C4-2B (cell line): ENCODE results near the gene SLC47A1.

Source experiments
- H3K27ac ChIP-seq: fragments of 450-650 bp; 2 replicates; pipeline ENCODE4 v1.5.1; 2017
- ZFX ChIP-seq: fragments of 450-650 bp; IDR thresholded peaks from 2 replicates; pipeline ENCODE4 v1.6.1; 2017
- TF ChIP-seq, protein P1 (sequence below): fragments of 450-650 bp; conservative IDR thresholded peaks from 2 replicates; pipeline ENCODE4 v1.5.1; 2017; ENCODE audit warnings: mild to moderate bottlenecking

The SLC47A1 gene

DNA sequence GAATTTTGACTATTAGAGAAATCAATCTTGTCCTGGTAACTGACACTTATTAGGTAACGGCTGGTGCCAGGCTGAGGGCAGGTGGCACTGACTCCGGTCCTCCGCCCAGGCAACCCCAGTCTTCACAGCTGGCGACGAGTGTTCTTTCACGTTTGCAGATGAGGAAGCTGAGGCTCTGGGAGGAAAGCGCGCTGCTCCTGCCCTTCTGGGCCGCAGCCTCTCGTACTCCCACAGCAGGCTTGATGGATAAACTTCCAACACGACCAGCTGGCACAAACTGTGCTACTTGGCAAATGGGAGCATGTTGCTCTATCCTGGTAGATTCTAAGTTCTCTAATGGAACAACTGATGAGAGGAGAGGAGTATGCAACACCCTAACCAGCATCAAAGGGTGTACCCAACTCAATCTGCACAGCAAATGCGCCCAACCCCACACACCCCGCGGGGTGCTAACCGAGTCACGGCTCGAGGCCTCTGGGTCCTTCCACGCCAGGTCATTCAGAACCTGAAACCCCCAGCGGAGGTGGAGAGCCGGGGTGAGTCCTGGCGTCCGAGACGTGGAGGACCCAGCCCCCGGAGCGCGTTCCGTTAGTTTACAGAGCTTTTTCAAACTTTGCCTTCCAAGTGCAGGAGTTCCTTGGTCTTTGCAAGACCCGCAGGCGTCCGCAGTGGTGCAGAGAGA, 477 bp upstream of the SLC47A1 start:
- no peak for TF ChIP-seq ZFX
- TF ChIP-seq, protein P1, sequence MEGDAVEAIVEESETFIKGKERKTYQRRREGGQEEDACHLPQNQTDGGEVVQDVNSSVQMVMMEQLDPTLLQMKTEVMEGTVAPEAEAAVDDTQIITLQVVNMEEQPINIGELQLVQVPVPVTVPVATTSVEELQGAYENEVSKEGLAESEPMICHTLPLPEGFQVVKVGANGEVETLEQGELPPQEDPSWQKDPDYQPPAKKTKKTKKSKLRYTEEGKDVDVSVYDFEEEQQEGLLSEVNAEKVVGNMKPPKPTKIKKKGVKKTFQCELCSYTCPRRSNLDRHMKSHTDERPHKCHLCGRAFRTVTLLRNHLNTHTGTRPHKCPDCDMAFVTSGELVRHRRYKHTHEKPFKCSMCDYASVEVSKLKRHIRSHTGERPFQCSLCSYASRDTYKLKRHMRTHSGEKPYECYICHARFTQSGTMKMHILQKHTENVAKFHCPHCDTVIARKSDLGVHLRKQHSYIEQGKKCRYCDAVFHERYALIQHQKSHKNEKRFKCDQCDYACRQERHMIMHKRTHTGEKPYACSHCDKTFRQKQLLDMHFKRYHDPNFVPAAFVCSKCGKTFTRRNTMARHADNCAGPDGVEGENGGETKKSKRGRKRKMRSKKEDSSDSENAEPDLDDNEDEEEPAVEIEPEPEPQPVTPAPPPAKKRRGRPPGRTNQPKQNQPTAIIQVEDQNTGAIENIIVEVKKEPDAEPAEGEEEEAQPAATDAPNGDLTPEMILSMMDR, result no peak
- no peak overlapping the region for H3K27ac ChIP-seq

GRCh38 chr17:19534562-19535149, 1.0 kb downstream of the SLC47A1 start:
- no peak for TF ChIP-seq ZFX
- TF ChIP-seq, protein P1, result no peak
- H3K27ac ChIP-seq, result no peak overlapping the region

DNA sequence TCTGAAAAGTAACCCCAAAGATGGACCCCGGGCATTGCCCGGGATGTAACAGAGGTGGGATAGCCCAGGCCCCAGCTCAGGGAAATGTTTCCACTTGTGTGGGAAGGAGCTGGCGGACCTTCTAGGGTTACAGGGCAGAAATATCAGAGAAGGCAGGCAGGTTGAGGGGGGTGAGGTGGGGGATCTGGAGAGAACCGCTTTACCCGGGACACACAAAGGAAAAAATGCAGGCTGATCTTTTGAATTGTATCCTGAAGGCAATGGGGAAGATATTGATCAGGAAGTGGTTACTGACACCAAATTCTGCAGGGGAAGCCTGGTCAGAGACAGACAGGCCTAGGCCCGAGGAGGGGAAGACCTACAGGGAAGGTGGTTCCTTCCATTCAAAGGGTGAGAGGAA, 3.5 kb downstream of the SLC47A1 start:
- H3K27ac ChIP-seq, result no peak overlapping the region
- TF ChIP-seq ZFX, result no peak
- TF ChIP-seq, protein P1, result no peak

DNA sequence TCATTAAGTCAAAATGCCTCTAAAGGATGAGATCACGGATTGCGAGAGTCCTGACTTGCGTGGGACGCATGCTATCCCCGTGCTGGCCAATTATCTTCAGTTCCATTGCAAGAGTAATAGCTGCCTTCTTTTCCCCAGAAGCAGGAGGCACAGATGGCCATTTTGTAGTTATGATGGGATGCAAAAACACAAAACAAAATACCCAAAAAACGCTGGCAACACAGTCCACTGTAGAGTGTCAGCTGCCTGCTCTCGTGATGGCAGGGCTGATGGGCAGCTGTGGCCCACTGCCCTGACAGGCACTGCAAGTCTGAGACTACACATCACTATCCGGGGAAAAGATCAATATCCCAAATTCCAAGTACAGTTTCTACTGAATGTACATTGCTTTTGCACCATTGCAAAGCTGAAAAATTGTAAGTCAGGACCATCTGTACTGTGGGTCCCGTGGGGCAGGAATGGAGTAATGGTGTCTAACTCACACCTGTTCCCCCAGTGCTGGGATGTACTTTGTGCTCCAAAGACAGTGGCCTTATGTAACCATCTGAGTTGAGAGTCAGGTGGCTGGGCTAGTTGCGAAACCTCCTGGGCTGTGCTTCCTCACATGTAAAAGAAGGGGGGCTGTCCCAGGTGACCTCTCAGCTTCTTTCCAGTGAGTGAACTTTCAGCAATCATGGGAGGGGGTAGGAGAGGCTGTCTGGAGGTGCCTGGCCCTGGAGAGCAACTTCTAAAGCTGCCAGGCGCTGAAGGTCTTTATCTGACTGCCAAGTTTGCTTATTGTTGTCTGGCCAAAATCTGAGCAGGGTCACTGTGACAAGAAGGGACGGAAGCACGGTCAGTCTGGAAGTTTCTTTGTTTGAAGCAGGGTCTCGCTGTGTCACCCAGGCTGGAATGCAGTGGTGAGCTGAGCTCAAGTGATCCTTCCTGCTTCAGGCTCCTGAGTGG, 4.7 kb downstream of the SLC47A1 start:
- no peak overlapping the region for H3K27ac ChIP-seq
- no peak for TF ChIP-seq ZFX
- TF ChIP-seq, protein P1, result no peak

- no peak for TF ChIP-seq ZFX
- TF ChIP-seq, protein P1, result no peak
Measured at GRCh38 chr17:19539040-19539399, 5.4 kb downstream of the SLC47A1 start.

DNA sequence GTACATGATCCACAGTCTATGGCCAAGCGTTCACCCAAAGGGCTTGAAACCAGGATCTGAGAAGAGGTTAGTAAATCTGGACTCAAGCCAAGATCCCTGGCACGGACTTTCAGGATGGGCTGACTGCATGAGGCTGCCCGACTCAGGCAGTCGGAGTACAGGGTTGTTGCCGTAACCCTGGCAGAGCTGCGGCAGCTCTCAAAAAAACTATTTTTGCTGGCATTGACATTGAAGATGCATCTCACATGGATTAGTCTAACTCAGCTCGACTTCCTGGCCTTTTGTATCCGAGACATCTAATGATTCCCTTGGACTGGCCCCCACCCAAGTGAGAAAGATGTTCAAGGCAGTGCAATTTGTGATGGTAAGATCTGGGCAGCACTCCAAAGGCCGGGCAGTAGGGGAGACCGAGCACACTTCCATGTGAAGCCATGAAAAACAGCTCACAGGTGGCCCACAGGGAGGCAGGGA, 6.2 kb downstream of the SLC47A1 start:
- no peak overlapping the region for H3K27ac ChIP-seq
- TF ChIP-seq, protein P1, result no peak
- no peak for TF ChIP-seq ZFX

More at GRCh38 chr17:19539040-19539399, 5.4 kb downstream of the SLC47A1 start:
- no peak overlapping the region for H3K27ac ChIP-seq
